ENCODE data around the gene RREB1. TPM values are rescaled to one million over a fixed set of nuclear protein-coding genes. Genes with fewer than 3 reads are reported as not detected.
A peak's percentile ranks its signal among the peaks of the same experiment; 100 is the strongest.

Gene RREB1
- total RNA-seq, 4 donors from 2014 or later: 73.9 to 214 (median 107) TPM

DNA sequence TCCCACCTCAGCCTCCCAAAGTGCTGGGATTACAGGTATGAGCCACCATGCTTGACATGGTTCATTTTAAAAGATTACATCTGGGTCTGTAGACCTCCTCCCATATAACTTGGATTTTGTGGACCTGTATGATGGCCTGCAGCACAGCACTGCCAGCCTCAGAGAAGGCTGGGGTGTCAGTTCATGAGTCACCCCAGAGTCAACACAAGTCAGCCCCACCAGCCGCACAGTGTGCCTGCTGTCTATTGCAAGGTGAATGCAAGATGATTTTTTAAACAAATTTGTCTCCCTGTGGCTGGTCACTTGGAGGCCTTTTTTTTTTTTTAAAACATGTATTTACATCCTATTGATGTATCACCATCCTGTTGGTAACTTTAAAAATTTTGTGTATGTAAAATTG lies 76.7 kb downstream of the RREB1 start:
- H3K4me1 ChIP-seq: peaks cover 0 to 7% (median 2%) of the 10 kb centered on the region in 4 donors
- WGBS, 2 donors (ENCODE audit: low coverage in 1 of 2): 89 to 100% methylated on average over 1 of the region's 1 CpG
- TF ChIP-seq POLR2A (IDR thresholded peaks at IDR 0.05) (no peak), POLR2AphosphoS5 (IDR thresholded peaks at IDR 0.05) (no peak), EP300 (IDR thresholded peaks at IDR 0.05; ENCODE audit: low read depth) (no peak)
- TF ChIP-seq, protein P1, sequence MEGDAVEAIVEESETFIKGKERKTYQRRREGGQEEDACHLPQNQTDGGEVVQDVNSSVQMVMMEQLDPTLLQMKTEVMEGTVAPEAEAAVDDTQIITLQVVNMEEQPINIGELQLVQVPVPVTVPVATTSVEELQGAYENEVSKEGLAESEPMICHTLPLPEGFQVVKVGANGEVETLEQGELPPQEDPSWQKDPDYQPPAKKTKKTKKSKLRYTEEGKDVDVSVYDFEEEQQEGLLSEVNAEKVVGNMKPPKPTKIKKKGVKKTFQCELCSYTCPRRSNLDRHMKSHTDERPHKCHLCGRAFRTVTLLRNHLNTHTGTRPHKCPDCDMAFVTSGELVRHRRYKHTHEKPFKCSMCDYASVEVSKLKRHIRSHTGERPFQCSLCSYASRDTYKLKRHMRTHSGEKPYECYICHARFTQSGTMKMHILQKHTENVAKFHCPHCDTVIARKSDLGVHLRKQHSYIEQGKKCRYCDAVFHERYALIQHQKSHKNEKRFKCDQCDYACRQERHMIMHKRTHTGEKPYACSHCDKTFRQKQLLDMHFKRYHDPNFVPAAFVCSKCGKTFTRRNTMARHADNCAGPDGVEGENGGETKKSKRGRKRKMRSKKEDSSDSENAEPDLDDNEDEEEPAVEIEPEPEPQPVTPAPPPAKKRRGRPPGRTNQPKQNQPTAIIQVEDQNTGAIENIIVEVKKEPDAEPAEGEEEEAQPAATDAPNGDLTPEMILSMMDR (IDR thresholded peaks at IDR 0.05): no peak
- no peak overlapping the region for H3K27ac ChIP-seq
- H3K27me3 ChIP-seq: no peaks in the 10 kb centered on the region
- no peaks in the 10 kb centered on the region for H3K9me3 ChIP-seq
- peaks cover 0 to 50% (median 14%) of the 10 kb centered on the region in 4 donors for H3K36me3 ChIP-seq
- H3K4me3 ChIP-seq: no peak overlapping the region
- intact Hi-C loops (cut with DNase I; ENCODE audit: low total_unique reads): loop anchor here (5.0 kb wide), 1 partner anchor 562 kb away; no protein-coding TSS in a partner anchor
- DNase-seq: no peak
- in situ Hi-C loops (cut with MboI; ENCODE audit: low pct_ligation_motif_present in 1 of 4, low pct_unique_long_range_greater_than_20kb in 1 of 4, low sequenced_read_pairs in 3 of 4): no loop called here

DNA sequence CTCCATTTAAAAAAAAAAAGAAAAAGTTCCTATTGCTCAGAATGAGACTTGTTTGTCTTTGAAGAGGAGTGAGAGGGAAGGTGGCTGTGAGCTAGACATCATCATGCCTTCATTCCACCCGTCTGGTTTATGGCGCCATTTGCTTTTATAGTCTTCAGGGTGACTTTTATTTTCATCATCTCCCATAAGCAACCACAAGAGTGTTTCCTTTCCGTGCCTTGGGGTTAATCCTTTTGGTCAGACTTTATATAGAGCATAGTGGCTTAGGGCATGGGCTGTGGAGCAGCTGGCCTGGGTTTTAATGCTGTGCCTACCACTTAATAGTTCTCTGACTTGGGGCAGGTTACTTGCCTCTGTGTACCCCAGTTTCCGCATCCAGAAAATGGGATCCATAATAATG lies 77.8 kb downstream of the RREB1 start:
- intact Hi-C loops (cut with DNase I; ENCODE audit: low total_unique reads): no loop called here
- H3K36me3 ChIP-seq: peaks cover 0 to 40% (median 16%) of the 10 kb centered on the region in 4 donors
- no peaks in the 10 kb centered on the region for H3K9me3 ChIP-seq
- peaks cover 0 to 7% (median 2%) of the 10 kb centered on the region in 4 donors for H3K4me1 ChIP-seq
- in situ Hi-C loops (cut with MboI; ENCODE audit: low pct_ligation_motif_present in 1 of 4, low pct_unique_long_range_greater_than_20kb in 1 of 4, low sequenced_read_pairs in 3 of 4): no loop called here
- H3K4me3 ChIP-seq: no peak overlapping the region
- H3K27me3 ChIP-seq: no peaks in the 10 kb centered on the region
- peak overlapping the region in 3 of 4 donors; percentile 38 to 58 (median 49) for H3K27ac ChIP-seq
- peak in 1 of 3 donors; percentile 32 for TF ChIP-seq POLR2AphosphoS5 (IDR thresholded peaks at IDR 0.05)
- TF ChIP-seq, protein P1 (IDR thresholded peaks at IDR 0.05): no peak
- 62 to 80% methylated on average over 1 to 4 of the region's 4 CpGs for whole genome bisulfite sequencing, 2 donors (ENCODE audit: low coverage in 1 of 2)
- no peak for DNase-seq

DNA sequence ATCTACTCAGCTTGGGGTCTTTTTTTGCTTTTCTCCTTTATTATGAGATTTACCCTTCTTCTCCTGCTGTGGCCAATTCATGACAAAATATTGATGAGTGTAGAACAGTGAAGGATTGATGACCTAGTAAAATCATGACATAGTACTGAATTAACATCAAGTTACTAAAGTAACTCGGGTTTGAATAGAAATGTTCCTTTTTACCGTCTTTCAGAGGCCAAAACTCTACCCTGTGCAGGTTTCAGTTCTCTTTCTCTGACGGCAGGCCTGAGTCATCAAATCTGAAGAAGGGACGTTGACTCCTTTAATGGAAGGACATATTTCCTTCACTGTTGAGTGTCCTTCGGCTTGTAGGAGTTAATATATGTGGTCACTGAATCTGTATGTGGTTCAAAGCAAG lies 80.7 kb downstream of the RREB1 start:
- H3K27me3 ChIP-seq: no peaks in the 10 kb centered on the region
- TF ChIP-seq POLR2A (IDR thresholded peaks at IDR 0.05) (no peak), EP300 (IDR thresholded peaks at IDR 0.05; ENCODE audit: low read depth) (no peak), POLR2AphosphoS5 (IDR thresholded peaks at IDR 0.05) (no peak)
- TF ChIP-seq, protein P1 (IDR thresholded peaks at IDR 0.05): no peak
- no peak overlapping the region for H3K4me3 ChIP-seq
- DNase-seq: no peak
- no peaks in the 10 kb centered on the region for H3K9me3 ChIP-seq
- peaks cover 0 to 17% (median 8%) of the 10 kb centered on the region in 4 donors for H3K4me1 ChIP-seq
- H3K27ac ChIP-seq: peak overlapping the region; percentile 1 to 38 (median 19)
- 56 to 79% methylated on average over 5 of the region's 5 CpGs for WGBS, 2 donors (ENCODE audit: low coverage in 1 of 2)
- H3K36me3 ChIP-seq: peaks cover 0 to 24% (median 9%) of the 10 kb centered on the region in 4 donors
- in situ Hi-C loops (cut with MboI; ENCODE audit: low pct_ligation_motif_present in 1 of 4, low pct_unique_long_range_greater_than_20kb in 1 of 4, low sequenced_read_pairs in 3 of 4): no loop called here
- intact Hi-C loops (cut with DNase I; ENCODE audit: low total_unique reads): no loop called here

DNA sequence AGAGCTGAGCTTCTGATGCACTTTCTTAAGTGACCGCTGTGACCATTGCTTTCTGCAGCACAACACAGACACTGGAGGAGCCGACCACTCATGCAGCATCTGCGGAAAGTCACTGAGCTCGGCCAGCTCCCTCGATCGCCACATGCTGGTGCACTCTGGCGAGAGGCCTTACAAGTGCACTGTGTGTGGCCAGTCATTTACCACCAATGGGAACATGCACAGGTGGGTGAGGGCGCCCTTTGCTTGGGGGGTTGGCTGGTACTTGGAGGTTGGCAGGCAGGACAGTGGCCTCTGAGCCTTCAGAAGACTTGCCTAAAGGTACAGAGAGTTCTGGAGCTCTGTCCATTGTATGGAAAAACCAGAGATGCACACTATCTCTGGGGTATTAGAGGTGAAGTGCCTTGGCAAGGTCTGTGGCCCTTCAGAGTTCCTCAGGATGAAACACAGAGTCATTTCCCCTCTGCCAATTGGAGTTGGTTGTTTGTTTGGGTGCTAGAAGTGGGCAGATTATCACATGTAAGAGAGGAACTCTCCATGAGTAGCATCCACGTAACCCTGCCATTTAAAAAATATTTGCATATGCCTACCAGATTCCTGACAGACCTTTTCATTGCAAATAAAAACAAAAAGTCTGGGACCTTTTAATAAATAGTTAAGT lies 81.5 kb downstream of the RREB1 start:
- Histone ChIP-seq H3K36me3 (peaks cover 0 to 24% (median 9%) of the 10 kb centered on the region in 4 donors), H3K27ac (peak overlapping the region; percentile 1 to 38 (median 19)), H3K27me3 (no peaks in the 10 kb centered on the region), H3K4me1 (peaks cover 0 to 25% (median 14%) of the 10 kb centered on the region in 4 donors), H3K4me3 (no peak overlapping the region), H3K9me3 (no peaks in the 10 kb centered on the region)
- 94 to 100% methylated on average over 1 to 9 of the region's 9 CpGs for WGBS, 2 donors (ENCODE audit: low coverage in 1 of 2)
- TF ChIP-seq, protein P1 (IDR thresholded peaks at IDR 0.05): no peak
- TF ChIP-seq EP300 (IDR thresholded peaks at IDR 0.05; ENCODE audit: low read depth): no peak
- TF ChIP-seq POLR2AphosphoS5 (IDR thresholded peaks at IDR 0.05): no peak
- no peak for TF ChIP-seq POLR2A (IDR thresholded peaks at IDR 0.05)
- DNase-seq: no peak
- intact Hi-C loops (cut with DNase I; ENCODE audit: low total_unique reads): no loop called here
- in situ Hi-C loops (cut with MboI; ENCODE audit: low pct_ligation_motif_present in 1 of 4, low pct_unique_long_range_greater_than_20kb in 1 of 4, low sequenced_read_pairs in 3 of 4): no loop called here

Data from transverse colon (tissue), 4 donors.